RWPE2 (cell line): Measurements from ENCODE around the gene UST.
"Not testable (repeated sequence)": the region's sequence is repeated elsewhere in the genome, so short reads cannot be mapped to it uniquely, and the experiment has no call there.

Experiments used
- ATAC-seq: fragments of 200-7000 bp; cut with Tn5 transposase; 3 replicates; pipeline ENCODE4 v1.9.1; 2021; ENCODE audit warnings: low read depth
- DNase-seq: peaks from one replicate; pipeline ENCODE4 v3.0.0-alpha.2; 2020; ENCODE audit warnings: low spot score
- H3K27ac ChIP-seq: fragments of 450-650 bp; 2 replicates; pipeline ENCODE4 v1.5.1; 2017; ENCODE audit warnings: mild to moderate bottlenecking; ENCODE audit not compliant: poor library complexity, severe bottlenecking
- H3K27me3 ChIP-seq: fragments of 250-450 bp; sonication (Bioruptor Pico); 2 replicates; pipeline ENCODE4 v1.5.1; 2021; ENCODE audit warnings: mild to moderate bottlenecking, moderate library complexity; ENCODE audit not compliant: insufficient read depth, poor library complexity, severe bottlenecking
- H3K36me3 ChIP-seq: fragments of 250-450 bp; sonication (Bioruptor Pico); 2 replicates; pipeline ENCODE4 v1.5.1; 2020; ENCODE audit warnings: low read depth, mild to moderate bottlenecking, moderate library complexity
- H3K4me1 ChIP-seq: fragments of 250-450 bp; sonication (Bioruptor Pico); 2 replicates; pipeline ENCODE4 v1.5.1; 2021; ENCODE audit warnings: mild to moderate bottlenecking, moderate library complexity; ENCODE audit not compliant: insufficient read depth, poor library complexity, severe bottlenecking
- H3K4me3 ChIP-seq: fragments of 250-450 bp; sonication (Bioruptor Pico); 2 replicates; pipeline ENCODE4 v1.5.1; 2021; ENCODE audit warnings: mild to moderate bottlenecking, moderate library complexity; ENCODE audit not compliant: severe bottlenecking
- H3K9me3 ChIP-seq: fragments of 250-450 bp; sonication (Bioruptor Pico); 2 replicates; pipeline ENCODE4 v1.5.1; 2021; ENCODE audit warnings: mild to moderate bottlenecking, moderate library complexity; ENCODE audit not compliant: severe bottlenecking
- CTCF ChIP-seq: fragments of 450-650 bp; IDR thresholded peaks from one replicate; pipeline ENCODE4 v1.5.1; 2017; ENCODE audit warnings: mild to moderate bottlenecking, moderate library complexity; ENCODE audit not compliant: poor library complexity, severe bottlenecking

UST gene

DNA sequence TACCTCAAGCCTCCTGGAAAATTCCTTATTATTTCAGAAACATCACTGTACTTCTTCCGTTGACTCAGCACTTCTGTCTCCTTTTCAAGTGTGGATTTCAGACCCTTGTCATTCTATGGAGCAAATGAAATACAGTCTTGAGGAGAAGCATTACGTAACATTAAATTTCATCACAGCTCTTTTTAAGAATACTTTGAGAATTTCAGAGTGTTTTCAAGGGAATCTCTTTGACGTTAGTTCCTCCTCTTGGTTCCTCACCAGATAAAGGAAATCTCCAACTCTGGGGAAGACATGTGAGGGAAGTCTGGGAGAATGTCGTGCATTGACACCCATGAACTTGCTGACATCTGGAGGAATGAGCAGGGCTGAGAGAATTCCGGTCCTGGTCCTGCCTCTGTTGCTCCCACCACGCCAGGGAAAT is 32.3 kb downstream of the UST start:
- Histone ChIP-seq H3K9me3 (no peaks in the 10 kb centered on the region), H3K4me3 (no peak overlapping the region), H3K36me3 (no peaks in the 10 kb centered on the region), H3K27me3 (no peaks in the 10 kb centered on the region), H3K4me1 (peaks cover 10% of the 10 kb centered on the region), H3K27ac (no peak overlapping the region)
- ATAC-seq, result no peak
- TF ChIP-seq CTCF, result no peak
- DNase-seq, result no peak

DNA sequence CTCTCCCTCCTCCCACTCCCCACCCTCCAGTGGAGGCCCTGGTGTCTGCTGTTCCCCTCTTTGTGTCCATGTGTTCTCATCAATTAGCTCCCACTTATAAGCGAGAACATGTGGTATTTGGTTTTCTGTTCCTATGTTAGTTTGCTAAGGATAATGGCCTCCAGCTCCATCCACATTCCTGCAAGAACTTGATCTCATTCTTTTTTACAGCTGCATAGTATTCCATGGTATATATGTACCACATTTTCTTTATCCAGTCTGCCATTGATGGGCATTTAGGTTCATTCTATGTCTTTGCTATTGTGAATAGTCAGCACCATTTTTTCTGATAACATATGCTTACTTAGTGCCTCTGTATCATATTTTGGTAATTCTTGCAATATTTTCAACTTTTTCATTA is 33.6 kb downstream of the UST start:
- not testable (repeated sequence) for H3K27ac ChIP-seq, H3K36me3 ChIP-seq, H3K9me3 ChIP-seq, DNase-seq, H3K4me3 ChIP-seq, H3K4me1 ChIP-seq, ATAC-seq, H3K27me3 ChIP-seq

GRCh38 chr6:148780918-148781436 is 34.1 kb downstream of the UST start:
- no peaks in the 10 kb centered on the region for H3K36me3 ChIP-seq
- TF ChIP-seq CTCF, result no peak
- H3K27me3 ChIP-seq, result no peaks in the 10 kb centered on the region
- H3K4me1 ChIP-seq, result peaks cover 9% of the 10 kb centered on the region
- no peaks in the 10 kb centered on the region for H3K9me3 ChIP-seq
- no peak for ATAC-seq
- no peak overlapping the region for H3K27ac ChIP-seq
- H3K4me3 ChIP-seq, result no peak overlapping the region
- DNase-seq, result no peak

DNA sequence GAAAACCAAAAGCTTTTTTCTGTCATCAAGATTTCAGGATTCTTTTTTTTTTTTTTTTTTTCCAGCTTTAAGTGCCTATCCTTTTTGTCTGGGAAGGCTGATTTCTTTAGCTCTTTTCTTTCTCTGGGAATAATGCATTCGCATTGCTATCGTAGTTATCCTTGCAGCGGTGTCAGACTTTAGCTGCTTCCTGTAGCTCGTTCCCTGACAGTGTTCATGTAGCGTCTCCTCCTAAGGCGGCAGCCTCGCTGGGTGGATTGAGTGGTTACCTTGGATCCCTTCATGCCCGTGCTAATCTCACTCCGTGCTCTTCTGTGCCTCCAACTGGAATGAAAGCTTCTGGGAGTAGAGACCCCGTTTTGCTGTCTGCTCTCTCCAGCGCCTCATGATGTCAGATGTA is 43.1 kb downstream of the UST start:
- no peak for DNase-seq
- no peak overlapping the region for H3K27ac ChIP-seq
- ATAC-seq, result no peak
- TF ChIP-seq CTCF, result no peak
- no peak overlapping the region for H3K4me3 ChIP-seq
- no peaks in the 10 kb centered on the region for H3K4me1 ChIP-seq
- no peaks in the 10 kb centered on the region for H3K36me3 ChIP-seq
- no peaks in the 10 kb centered on the region for H3K9me3 ChIP-seq
- no peaks in the 10 kb centered on the region for H3K27me3 ChIP-seq

GRCh38 chr6:148790404-148790803 is 43.6 kb downstream of the UST start:
- H3K36me3 ChIP-seq, result no peaks in the 10 kb centered on the region
- TF ChIP-seq CTCF, result no peak
- no peak overlapping the region for H3K4me3 ChIP-seq
- no peak for DNase-seq
- H3K27me3 ChIP-seq, result no peaks in the 10 kb centered on the region
- no peaks in the 10 kb centered on the region for H3K9me3 ChIP-seq
- H3K27ac ChIP-seq, result no peak overlapping the region
- no peaks in the 10 kb centered on the region for H3K4me1 ChIP-seq
- ATAC-seq, result no peak
